SU-DHL-6 (cell line): ENCODE results near the gene MEDAG.

Source experiments
- H2AFZ ChIP-seq: fragments of 200-600 bp; sonication (generic); 2 replicates; pipeline ENCODE4 v1.6.1; 2014; ENCODE audit warnings: low read depth, mild to moderate bottlenecking, moderate library complexity, mixed read lengths, antibody characterized with exemption, low read length; ENCODE audit not compliant: severe bottlenecking
- H3F3A ChIP-seq: fragments of 200-600 bp; shearing (Covaris generic); 2 replicates; pipeline ENCODE4 v1.6.0; 2016; ENCODE audit warnings: antibody characterized with exemption, mild to moderate bottlenecking; ENCODE audit not compliant: insufficient read depth
- H3K27ac ChIP-seq: fragments of 200-600 bp; sonication (generic); 2 replicates; pipeline ENCODE4 v1.5.1; 2016; ENCODE audit warnings: low read depth, mild to moderate bottlenecking, low read length, moderate library complexity, mixed read lengths
- H3K27me3 ChIP-seq: fragments of 200-600 bp; sonication (generic), shearing (Covaris generic); 2 replicates; pipeline ENCODE4 v1.6.0; 2014; ENCODE audit warnings: mild to moderate bottlenecking, low read length
- H3K36me3 ChIP-seq: fragments of 200-600 bp; sonication (generic); 2 replicates; pipeline ENCODE4 v1.6.1; 2014; ENCODE audit warnings: mild to moderate bottlenecking, low read length, mixed read lengths
- H3K4me2 ChIP-seq: fragments of 300-600, 200-600 bp; shearing (Covaris generic), sonication (generic); 2 replicates; pipeline ENCODE4 v1.6.0; 2014; ENCODE audit warnings: low read length, low read depth, mild to moderate bottlenecking; ENCODE audit not compliant: poor library complexity, severe bottlenecking
- H3K4me3 ChIP-seq: fragments of 200-600 bp; sonication (generic); 2 replicates; pipeline ENCODE4 v1.5.1; 2014; ENCODE audit warnings: antibody characterized with exemption, low read length, mild to moderate bottlenecking, mixed read lengths; ENCODE audit not compliant: insufficient read depth, poor library complexity, severe bottlenecking
- H3K79me2 ChIP-seq: fragments of 200-600 bp; sonication (generic); 2 replicates; pipeline ENCODE4 v1.6.1; 2014; ENCODE audit warnings: mild to moderate bottlenecking, low read length, moderate library complexity; ENCODE audit not compliant: insufficient read depth
- H3K9ac ChIP-seq: fragments of 200-600 bp; sonication (generic); 2 replicates; pipeline ENCODE4 v1.7.0; 2014; ENCODE audit warnings: mild to moderate bottlenecking, low read length
- H3K9me2 ChIP-seq: fragments of 200-600 bp; sonication (generic); replicated peaks from 2 replicates; pipeline ENCODE4 v1.6.1; 2014; ENCODE audit warnings: low read length; ENCODE audit not compliant: insufficient read depth
- H3K9me3 ChIP-seq: fragments of 200-600 bp; sonication (generic); 2 replicates; pipeline ENCODE4 v1.6.1; 2014; ENCODE audit warnings: low read length, mixed read lengths; ENCODE audit not compliant: insufficient read depth
- H4K20me1 ChIP-seq: fragments of 200-600 bp; sonication (generic); 2 replicates; pipeline ENCODE4 v1.6.1; 2014; ENCODE audit warnings: low read depth, mild to moderate bottlenecking, antibody characterized with exemption, low read length, moderate library complexity, mixed read lengths
- CTCF ChIP-seq: fragments of 200-600 bp; sonication (generic); IDR thresholded peaks from one replicate; pipeline ENCODE4 v1.5.1; 2017; ENCODE audit warnings: antibody characterized with exemption, mild to moderate bottlenecking, low read length, moderate library complexity; ENCODE audit not compliant: insufficient read depth, poor library complexity, severe bottlenecking
- EZH2phosphoT487 ChIP-seq: fragments of 200-600 bp; sonication (generic), shearing (Covaris generic); conservative IDR thresholded peaks from 2 replicates; pipeline ENCODE4 v1.6.1; 2018; ENCODE audit warnings: mild to moderate bottlenecking, antibody characterized with exemption, low read length, moderate library complexity, mixed read lengths

Gene MEDAG

GRCh38 chr13:30868799-30869470 lies 37.1 kb upstream of the MEDAG start:
- Histone ChIP-seq H3F3A (no peaks in the 10 kb centered on the region), H3K9me3 (no peaks in the 10 kb centered on the region), H3K27me3 (no peaks in the 10 kb centered on the region), H3K27ac (no peak overlapping the region), H3K9me2 (no peaks in the 10 kb centered on the region), H4K20me1 (no peaks in the 10 kb centered on the region), H3K4me2 (no peak overlapping the region), H3K4me3 (no peak overlapping the region), H2AFZ (no peak overlapping the region), H3K36me3 (no peaks in the 10 kb centered on the region), H3K79me2 (no peaks in the 10 kb centered on the region), H3K9ac (no peak overlapping the region)
- TF ChIP-seq EZH2phosphoT487 (no peak), CTCF (no peak)

GRCh38 chr13:30869491-30869890 lies 36.6 kb upstream of the MEDAG start:
- Histone ChIP-seq H2AFZ (no peak overlapping the region), H4K20me1 (no peaks in the 10 kb centered on the region), H3F3A (no peaks in the 10 kb centered on the region), H3K79me2 (no peaks in the 10 kb centered on the region), H3K9me2 (no peaks in the 10 kb centered on the region), H3K9me3 (no peaks in the 10 kb centered on the region), H3K36me3 (no peaks in the 10 kb centered on the region), H3K4me3 (no peak overlapping the region), H3K27ac (no peak overlapping the region), H3K9ac (no peak overlapping the region), H3K4me2 (no peak overlapping the region), H3K27me3 (no peaks in the 10 kb centered on the region)
- TF ChIP-seq CTCF (no peak), EZH2phosphoT487 (no peak)

- no peaks in the 10 kb centered on the region for H3F3A ChIP-seq
- no peaks in the 10 kb centered on the region for H3K79me2 ChIP-seq
- no peak overlapping the region for H3K27ac ChIP-seq
- no peak for TF ChIP-seq CTCF
- TF ChIP-seq EZH2phosphoT487 = no peak
- H3K9me3 ChIP-seq = no peaks in the 10 kb centered on the region
- no peaks in the 10 kb centered on the region for H3K9me2 ChIP-seq
- no peaks in the 10 kb centered on the region for H3K27me3 ChIP-seq
- no peak overlapping the region for H3K9ac ChIP-seq
- no peak overlapping the region for H2AFZ ChIP-seq
- no peak overlapping the region for H3K4me3 ChIP-seq
- H3K4me2 ChIP-seq = no peak overlapping the region
- no peaks in the 10 kb centered on the region for H4K20me1 ChIP-seq
- no peaks in the 10 kb centered on the region for H3K36me3 ChIP-seq
Measured at GRCh38 chr13:30870049-30870884, 35.8 kb upstream of the MEDAG start.
